Stimulated activated CD8-positive, alpha-beta memory T cell treated with anti-CD3 and anti-CD28 coated beads, Interleukin-12 subunit alpha, Interleukin-12 subunit beta, amount 100 ng/mL, for 24 hours (primary cell): ENCODE measurements around the gene CSTF2T.

ENCODE experiments used
- DNase-seq: peaks from one replicate; pipeline ENCODE4 v3.0.0-alpha.2; 2020; ENCODE audit errors: extremely low read depth

CSTF2T gene, protein sequence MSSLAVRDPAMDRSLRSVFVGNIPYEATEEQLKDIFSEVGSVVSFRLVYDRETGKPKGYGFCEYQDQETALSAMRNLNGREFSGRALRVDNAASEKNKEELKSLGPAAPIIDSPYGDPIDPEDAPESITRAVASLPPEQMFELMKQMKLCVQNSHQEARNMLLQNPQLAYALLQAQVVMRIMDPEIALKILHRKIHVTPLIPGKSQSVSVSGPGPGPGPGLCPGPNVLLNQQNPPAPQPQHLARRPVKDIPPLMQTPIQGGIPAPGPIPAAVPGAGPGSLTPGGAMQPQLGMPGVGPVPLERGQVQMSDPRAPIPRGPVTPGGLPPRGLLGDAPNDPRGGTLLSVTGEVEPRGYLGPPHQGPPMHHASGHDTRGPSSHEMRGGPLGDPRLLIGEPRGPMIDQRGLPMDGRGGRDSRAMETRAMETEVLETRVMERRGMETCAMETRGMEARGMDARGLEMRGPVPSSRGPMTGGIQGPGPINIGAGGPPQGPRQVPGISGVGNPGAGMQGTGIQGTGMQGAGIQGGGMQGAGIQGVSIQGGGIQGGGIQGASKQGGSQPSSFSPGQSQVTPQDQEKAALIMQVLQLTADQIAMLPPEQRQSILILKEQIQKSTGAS

DNA sequence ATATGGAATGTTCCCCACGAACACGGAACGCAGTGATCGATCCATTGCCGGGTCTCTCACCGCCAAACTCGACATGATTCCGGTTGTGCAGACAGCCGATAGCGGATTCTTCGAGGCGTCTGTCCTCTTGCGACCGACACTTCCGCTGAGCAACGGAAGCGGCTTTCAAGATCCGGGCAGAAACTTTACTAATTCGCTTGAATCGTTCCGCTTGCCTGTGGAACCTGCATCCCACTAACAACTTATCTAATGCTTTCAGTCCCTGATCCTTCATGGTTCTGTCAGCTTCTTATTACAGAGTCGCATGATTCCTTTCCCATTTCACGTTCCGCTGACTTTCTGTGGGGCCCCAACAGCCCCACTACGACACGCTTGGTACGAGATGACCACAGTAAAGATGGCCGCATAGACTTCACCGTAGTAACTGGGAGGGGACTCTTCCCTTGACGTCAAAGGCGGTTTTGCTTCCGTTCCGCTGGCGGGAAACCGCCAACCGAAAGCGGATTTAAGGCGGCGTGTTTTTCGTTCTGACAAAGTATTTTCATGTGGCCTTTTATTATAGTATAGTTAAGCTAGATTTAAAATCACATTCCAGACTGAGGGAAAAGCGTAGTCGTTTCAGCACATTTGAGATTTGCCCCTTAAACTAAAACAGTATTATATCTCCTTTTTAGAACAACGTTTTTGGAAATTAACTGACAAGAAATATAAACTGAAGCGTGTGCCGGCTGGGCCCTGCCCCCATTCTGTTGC is at the start of gene CSTF2T:
Gene CSTF2T, minus strand, starts transcription at position 121 of the 753 bp plus-strand sequence. Its CDS starts 46 bp downstream, at position 75.
- DNase-seq = peak; percentile 75

DNA sequence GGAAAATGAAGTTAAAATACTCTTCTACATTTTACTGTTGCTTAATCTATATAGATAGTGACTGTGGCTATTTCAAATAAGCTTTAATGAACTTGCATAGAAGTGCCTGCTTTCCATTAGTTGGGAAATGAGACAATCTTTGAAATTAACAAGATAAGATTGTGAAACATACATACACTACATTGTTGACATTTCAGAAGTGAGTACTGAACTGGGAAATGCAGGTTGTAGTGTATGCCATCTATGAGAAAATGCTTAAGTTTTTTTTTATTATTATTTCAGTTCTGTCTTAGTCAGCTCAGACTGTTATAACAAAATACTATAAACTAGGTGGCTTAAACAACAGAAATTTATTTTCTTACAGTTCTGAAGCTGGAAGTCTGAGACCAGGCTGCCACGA is 49.6 kb upstream of the CSTF2T start:
- DNase-seq = no peak

DNA sequence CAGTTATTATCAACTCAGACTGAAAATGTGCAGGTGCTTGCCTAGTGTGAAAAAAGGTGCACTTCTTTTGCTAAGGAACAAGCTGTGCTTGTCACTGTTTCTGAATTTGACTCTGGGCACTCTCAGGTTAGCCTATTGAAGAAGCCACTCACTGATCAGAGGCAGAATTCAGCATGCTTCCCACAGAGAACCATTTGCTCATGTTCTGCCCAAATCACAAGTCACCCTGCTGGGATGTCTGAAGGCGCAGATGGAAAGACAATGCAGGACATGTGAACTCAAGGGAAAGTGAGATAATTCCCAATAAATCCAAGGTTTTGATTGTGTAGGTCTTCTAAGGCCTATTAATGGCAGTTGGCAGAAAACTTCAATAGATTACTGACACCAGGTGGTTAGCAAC is 47.8 kb upstream of the CSTF2T start:
- no peak for DNase-seq

DNA sequence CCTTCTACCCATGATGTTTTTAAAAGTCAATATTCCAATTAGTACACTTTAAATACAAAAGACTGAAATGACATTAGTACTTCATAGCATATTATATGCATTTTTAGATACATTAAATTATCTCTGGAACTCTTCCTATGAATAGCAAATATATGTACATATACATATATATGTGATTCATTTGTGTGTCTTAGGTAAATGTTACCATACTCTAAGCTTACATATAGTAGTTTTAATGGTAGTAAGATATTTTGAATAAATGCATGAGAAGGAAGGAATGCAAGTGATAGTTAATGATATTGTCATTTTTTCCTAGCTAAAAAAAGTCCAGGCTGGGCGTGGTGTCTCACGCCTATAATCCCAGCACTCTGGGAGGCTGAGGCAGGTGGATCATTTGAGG is 46.0 kb upstream of the CSTF2T start:
- DNase-seq = no peak

DNA sequence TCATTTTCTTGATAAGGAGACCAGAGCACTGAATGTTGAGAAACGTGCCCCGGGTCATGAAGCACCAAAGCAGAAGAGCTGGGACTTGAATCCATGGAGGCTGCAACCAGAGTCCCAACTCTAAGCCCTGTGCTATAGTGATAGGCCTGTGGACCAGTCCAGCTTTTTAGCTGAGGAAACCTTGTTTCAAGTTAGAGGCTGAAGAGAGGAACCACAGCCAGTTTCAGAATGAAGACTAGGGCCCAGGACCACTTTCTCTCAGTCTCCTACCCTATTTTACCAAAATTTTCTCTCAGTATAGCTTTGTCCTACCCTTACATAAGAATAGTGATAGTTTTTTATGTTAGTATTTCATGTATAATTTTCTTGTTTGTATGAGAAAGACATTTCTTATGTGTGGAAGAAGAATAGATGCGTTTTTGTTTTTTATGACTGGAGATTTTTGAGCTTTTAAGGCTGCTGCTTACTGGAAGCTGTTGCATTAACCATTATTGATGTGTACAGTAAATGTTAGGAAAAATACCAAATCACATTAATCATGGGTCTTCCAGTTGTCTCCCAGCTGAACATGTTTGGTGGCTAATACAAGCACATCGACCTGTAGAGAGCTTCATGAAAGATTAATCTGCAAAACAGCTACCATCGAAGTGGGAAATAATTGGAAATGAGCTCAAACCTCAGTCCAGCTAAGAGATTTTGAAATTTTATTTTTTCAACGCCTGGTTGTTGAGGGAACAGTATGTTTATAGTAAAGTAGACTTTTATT is 45.0 kb upstream of the CSTF2T start:
- DNase-seq = no peak

DNA sequence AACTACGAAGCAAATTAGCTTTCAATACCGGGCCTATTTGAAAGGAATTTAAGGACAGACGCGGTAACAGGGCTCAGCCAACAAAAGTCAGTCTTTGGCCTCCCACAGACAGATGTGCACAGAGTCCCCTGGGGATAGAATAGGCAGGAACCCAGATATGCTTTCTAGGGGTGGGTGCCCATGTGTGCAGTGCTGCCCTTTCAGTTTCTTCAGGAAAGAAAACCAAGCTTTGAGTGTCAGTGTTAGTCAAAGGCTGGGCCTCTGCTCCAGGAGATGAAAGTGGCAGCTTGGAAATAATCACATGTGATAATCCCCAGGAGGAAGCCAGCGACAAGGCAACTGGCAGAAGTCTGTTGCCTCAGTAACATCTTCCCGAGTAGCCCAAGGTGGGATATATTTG is 43.8 kb upstream of the CSTF2T start:
- DNase-seq = no peak

DNA sequence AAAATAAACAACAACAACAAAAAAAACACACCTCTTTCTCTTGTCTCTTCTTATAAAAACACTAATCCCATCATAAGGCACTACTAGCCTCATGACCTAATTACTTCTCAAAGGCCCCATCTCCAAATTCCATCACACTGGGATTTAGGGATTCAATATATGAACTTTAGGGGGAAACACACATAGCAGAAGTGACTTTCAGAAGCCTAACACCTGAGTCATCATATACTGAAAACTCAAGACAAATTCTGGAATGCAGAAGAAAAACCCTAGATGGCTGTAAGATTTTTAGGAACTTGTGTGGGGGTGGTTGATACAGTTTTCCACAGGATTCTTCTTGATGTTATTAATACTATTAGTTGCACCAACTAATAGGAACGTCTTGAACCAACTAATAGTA is 33.7 kb upstream of the CSTF2T start:
- no peak for DNase-seq

DNA sequence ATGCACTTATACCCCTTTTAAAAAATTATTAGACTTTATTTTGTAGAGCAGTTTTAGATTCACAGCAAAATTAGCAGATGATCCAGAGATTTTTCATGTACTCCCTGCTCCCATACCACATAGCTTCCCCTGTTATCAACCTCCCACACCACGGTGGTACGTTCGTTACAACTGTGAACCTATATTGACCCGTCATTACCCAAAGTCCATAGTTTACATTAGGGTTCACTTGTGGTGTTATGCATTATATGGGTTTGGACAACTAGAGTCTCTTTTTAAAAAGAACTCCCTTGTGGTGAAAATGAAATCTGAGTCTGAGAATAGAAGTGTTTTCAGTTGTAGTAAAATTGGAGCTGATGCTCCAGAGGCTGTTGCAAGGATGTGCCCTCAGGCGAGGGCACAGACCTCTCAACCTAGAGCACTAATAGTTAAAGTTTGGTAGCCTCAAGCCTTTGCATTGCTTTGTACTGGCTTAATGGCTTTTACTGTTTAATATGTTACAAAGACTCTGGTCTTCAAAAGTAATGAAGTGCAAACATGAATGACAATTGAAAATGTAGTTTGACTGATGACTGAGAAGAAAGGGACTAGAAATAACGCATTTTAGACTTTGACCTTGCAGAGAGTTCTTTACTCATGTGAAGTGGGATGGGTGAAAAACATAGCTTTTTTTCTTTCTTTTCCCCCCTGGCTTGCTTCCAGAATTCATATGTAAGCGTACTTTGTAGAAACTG is 30.6 kb upstream of the CSTF2T start:
- no peak for DNase-seq

DNA sequence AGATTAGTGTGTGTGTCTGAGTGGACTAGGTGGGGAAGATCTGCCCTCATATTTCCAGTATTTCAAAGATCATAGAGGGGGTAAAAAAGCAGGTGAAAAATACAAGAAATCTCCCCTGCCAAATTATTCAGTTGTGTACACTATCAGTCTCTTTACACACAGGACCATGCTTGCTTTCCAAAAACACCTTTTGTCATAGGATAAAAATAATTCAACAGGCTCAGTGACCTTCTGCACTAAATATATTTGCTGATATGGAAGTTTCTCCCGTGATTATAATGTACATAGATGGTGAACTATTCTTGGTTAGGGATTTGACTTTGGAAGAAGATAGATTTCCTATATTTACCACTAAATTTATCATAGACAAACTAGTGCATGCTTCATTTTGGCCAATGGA is 24.6 kb upstream of the CSTF2T start:
- DNase-seq = no peak

DNA sequence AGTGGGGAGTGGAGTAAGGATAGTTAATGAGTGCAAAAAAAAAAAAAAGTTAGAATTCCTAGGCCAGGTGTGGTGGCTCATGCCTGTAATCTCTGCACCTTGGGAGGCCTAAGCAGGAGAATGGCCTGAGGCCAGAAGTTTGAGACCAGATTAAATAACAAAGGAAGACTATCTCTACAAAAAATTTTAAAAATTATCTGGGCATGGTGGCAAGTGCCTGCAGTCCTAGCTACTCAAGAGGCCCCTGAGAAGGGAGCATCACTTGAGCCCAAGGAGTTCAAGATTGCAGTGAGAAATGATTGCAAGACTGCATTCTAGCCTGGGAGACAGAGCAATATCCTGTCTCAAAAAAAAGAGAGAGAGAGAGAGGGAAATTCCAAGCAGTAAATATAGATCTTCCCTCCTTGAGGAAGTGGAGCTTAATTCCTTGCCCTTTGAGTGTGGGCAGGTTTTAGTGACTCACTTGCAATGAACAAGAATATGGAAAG is 19.5 kb upstream of the CSTF2T start:
- no peak for DNase-seq

DNA sequence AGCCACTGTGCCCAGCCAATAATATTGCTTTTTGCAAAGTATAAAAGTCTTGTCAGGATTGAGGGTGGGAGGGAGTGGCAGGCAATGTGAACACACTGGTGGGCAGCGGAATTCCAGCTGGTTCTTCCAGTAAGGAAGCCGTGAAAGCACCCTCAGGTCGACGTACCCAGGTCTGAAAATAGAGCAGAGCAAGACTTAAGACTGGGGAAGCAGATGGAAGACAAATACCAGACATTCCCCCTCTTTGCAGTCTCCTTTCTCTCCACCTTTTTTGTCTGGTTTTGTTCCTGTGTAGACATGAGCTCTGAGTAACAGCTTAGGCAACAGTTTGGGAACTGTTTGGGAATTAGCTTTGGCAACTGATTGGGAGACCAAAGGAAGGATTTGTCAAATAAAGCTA is 17.6 kb upstream of the CSTF2T start:
- DNase-seq = no peak

DNA sequence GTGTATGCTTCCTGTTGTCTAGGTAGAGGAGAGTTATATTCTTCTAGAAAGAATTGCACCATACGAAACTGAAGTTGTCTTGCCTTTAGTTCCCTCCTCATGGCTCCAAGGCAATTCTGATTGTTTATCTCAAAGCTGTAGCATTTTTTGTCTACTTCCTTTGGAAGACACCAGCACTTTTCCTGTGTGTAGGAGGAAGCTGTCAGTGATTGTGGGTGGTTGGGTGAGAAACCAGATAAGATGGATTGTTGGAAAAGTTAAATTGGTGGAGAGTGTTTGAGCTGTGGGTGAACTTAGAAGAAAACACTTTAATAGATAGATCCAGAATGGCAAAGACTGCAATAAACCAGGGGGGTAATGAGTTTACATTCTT is 12.1 kb upstream of the CSTF2T start:
- no peak for DNase-seq

DNA sequence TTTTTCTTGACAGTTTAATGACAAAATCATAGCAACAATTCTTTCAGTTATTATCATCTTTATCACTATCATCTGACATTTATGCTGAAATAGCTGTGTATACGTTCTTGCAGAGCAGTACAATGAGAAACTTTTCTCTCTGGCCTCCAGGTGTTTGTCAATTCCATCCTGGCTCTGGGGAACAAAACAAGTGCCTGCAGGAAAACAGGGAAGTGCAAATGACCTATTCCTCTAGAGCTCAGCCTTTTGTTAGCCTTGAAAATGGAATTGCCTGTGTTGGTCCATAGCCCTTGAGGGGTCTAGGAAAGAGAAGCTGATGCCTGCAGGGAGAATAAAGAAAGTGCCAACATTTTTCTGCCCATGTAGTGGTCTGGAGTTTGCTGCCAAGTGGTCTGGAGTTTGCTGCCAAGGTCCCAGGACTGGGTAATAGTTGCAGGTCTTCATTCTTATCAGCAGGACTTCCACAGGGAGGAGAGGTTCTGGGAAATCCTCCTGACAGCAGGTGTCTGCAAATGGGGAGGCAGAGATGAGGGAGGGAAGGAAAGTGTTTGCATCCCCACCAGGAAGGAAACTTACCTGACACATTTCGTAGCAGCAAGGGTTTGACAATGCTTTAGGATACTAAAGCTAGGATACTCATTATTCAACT is 10.1 kb upstream of the CSTF2T start:
- no peak for DNase-seq

DNA sequence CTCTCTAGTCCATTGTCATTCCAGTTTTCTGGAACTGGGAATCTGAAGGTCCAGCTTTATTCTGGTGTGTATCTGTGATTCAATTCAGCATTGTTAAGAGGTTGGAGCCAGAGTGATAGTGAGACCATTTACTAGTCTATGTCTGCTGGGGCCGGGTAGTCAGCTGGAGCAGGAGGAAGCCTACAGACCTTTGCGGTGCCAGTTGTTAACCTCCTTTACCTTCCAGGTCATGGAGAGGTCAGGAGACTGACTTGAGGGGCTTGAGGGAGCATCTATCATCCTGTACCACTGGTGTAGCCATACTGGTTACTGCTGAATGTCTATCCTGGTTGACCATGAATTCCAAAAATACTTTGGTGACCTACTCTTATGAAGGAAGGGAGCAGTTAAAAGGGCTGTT is 9.2 kb upstream of the CSTF2T start:
- no peak for DNase-seq

DNA sequence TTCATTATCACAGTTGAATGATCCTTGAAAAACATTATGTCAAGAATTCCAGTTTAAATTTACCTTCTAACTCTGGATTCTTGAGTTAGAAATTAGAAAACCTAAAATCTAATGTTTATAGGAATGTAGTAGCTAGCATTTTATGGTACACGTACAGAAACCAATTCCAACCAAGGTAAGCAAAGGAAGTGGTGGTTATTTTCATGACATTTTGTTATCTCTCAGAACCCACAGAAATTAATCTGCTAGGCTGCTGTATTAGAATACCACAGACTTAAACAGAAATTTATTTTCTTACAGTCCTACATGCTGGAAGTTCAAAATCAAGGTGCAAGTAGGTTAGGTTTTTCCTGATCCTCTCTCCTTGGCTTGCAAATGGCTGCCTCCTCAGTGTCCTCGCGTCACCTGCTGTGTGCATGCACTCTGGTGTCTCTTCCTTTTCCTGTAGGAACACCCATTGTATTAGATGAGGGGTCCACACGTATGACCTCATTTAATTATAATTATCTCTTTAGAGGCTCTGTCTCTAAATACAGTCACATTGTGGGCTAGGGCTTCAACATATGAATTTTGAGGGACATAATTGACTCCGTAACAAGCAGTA is 8.5 kb upstream of the CSTF2T start:
- DNase-seq = no peak

DNA sequence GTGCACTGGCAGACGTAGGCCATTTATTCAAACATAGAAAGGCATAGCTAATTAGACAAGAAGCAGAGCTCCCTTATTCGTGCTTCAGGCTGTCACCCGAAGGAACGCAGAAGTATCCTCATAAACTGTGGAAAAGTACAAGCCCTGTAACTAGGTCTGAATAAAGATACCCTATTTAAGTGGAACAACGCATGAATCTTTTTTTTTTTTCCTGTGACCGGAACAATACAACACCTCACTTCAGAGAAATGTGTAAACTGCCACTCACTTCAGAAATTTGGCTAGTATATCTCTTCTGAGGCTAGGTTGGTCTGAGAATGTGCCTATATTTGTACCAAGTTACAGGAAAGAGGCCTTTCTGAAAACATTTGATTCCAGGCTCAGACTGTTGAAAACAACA is 8.0 kb upstream of the CSTF2T start:
- DNase-seq = no peak

DNA sequence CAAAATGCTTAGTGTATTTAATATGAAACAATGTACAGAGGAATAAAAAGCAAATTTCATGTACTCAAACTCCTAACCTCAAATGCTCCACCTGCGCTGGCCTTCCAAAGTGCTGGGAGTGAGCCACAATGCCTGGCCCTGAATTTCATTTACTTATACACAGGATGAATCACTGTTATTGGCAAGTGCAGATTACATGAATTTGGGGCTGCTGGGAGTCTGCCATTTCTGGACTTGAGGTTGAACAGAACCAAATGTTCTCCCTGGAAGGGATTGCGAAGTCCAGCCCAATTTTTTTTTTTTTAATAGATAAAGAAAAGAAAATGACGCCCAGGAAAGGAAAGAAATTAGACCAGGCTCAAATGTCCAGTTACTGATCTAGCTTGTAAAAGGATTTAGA is 6.8 kb upstream of the CSTF2T start:
- DNase-seq = no peak

DNA sequence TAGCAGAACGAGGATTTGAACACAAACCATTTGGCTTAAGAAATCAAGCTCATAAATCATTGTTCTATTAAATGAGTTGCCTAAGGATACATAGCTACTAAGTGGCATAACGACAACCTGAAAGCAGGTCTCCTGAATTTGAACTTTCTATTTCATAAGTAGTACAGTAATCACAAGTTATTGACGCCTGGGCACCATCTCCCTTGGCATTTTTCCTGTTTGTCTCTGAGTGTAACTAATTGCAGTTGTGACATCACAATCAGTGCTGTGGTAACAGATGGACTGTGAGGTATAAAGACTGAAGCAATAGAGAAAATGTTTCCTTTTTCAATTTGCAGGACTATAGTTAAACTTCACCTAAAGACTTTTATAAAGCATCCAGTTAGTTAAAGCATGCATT is 6.4 kb upstream of the CSTF2T start:
- no peak for DNase-seq

DNA sequence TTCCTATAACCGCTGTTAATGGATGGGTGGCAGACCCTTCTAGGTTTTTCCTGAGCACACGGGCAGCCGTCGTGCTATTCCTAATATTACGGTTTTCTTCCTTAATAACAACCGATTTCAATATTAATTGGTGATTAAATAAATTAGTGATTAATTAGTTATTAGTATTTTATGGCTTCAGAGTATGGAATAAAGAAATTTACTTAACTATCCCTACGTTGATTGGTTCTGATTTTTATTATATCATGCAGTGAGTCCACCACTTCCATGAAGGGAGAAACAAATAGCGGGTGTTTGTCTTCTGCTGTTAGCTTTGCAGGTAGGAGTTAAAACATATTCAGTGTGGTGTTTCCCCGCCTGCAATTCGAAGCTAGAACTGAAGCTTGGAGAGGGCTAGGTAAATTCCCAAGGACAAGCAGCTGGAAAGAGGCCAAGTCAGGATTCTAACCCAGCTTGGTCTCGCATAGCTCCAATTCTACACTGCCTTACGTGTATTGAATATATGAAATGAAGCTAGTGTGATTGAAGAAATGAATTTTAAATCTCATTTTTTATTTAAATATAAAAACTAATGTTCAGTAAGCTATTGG is 928 bp upstream of the CSTF2T start:
- no peak for DNase-seq

DNA sequence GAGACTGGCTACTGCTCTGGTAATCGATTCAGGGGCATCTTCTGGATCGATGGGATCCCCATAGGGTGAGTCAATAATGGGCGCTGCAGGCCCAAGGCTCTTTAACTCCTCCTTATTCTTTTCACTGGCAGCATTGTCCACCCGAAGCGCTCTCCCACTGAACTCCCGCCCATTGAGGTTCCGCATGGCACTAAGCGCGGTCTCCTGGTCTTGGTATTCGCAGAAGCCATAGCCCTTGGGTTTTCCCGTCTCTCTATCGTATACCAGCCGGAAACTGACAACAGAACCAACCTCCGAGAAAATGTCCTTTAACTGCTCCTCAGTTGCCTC is 285 bp downstream of the CSTF2T start:
- DNase-seq = no peak
